ENCODE results near the gene RPGRIP1L.

Gene RPGRIP1L

DNA sequence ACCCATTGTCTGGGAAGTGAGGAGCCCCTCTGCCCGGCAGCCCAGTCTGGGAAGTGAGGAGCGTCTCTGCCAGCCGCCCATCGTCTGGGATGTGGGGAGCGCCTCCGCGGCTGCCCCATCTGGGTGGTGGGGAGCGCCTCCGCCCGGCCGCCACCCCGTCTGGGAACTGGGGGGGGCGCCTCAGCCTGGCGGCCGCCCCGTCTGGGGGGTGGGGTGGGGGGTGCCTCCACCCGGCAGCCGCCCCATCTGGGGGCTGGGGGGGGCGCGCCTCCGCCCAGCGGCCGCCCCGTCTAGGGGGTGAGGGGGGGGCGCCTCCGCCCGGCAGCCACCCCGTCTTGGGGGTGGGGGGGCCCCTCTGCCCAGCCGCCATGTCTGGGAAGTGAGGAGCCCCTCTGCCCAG, 78.4 kb downstream of the RPGRIP1L start:
- no peaks in the 10 kb centered on the region for H3K27me3 Mint-ChIP-seq
- peaks cover 3% of the 10 kb centered on the region for H3K4me1 Mint-ChIP-seq
- DNase-seq (ENCODE audit: low spot score in 2 of 2) (no peak), ATAC-seq (ENCODE audit: low read depth) (no peak)
- H3K36me3 Mint-ChIP-seq = peaks cover 2% of the 10 kb centered on the region
- no peak overlapping the region for H3K27ac Mint-ChIP-seq
- H3K9me3 Mint-ChIP-seq = no peaks in the 10 kb centered on the region
- no peak overlapping the region for H3K4me3 Mint-ChIP-seq

DNA sequence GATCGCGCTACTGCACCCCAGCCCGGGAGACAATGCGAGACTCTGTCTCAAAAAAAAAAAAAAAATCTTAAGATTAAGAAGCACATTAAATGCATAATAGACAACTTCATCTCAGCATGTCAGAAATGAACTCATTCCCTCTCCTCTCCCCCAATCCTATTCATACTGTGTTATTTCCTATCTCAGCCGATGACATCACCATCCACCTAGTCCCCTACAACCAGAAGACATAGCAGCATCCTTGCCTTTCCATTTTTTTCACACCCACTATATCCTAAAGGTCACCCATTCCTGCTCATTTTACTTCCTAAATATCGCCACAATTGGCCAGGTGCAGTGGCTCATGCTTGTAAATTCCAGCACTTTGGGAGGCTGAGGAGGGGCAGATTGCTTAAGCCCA, 81.3 kb downstream of the RPGRIP1L start:
- ATAC-seq (ENCODE audit: low read depth) (no peak), DNase-seq (ENCODE audit: low spot score in 2 of 2) (no peak)
- no peaks in the 10 kb centered on the region for H3K9me3 Mint-ChIP-seq
- no peak overlapping the region for H3K4me3 Mint-ChIP-seq
- no peaks in the 10 kb centered on the region for H3K27me3 Mint-ChIP-seq
- no peak overlapping the region for H3K27ac Mint-ChIP-seq
- no peaks in the 10 kb centered on the region for H3K4me1 Mint-ChIP-seq
- peaks cover 7% of the 10 kb centered on the region for H3K36me3 Mint-ChIP-seq

DNA sequence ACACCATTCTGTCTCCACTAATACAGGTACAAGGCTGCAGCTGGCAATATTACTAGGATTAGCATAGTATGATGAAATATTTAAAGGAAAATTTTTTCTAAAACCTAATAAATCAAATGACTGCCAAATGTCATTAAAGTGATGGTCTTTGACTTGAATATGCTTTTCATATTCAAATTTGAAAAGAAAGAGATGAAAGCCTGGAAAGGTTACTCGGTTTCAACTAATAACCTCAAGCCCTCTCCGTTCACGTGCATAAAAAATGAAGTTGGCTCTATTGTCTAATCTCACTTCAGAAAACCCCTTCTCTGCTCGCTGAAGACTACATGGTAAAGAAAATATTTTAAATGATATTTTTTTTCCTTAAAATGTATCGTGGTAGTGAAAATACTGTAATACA, 83.2 kb downstream of the RPGRIP1L start:
- no peaks in the 10 kb centered on the region for H3K4me1 Mint-ChIP-seq
- H3K27ac Mint-ChIP-seq = no peak overlapping the region
- no peak for ATAC-seq (ENCODE audit: low read depth)
- no peaks in the 10 kb centered on the region for H3K9me3 Mint-ChIP-seq
- no peaks in the 10 kb centered on the region for H3K27me3 Mint-ChIP-seq
- H3K36me3 Mint-ChIP-seq = peaks cover 7% of the 10 kb centered on the region
- H3K4me3 Mint-ChIP-seq = no peak overlapping the region
- no peak for DNase-seq (ENCODE audit: low spot score in 2 of 2)

DNA sequence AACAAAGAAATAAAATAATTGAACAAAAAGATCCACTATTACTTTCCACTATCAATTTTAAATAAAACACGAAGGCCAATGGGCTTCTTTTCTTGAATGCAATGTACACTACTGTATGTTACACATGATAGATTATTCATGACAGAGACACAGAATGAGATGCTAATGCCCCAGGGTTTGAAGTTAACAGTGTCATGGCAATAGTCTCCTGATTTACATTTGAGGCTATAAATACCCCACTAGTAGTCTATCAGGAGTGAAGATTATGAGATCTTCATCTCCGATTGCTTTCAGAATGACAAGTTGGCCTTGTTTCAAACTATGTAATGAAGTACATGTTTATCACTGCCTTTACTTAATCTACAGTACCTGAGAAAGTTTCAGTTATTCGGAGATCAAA, 84.4 kb downstream of the RPGRIP1L start:
- H3K4me1 Mint-ChIP-seq = no peaks in the 10 kb centered on the region
- ATAC-seq (ENCODE audit: low read depth) (no peak), DNase-seq (ENCODE audit: low spot score in 2 of 2) (no peak)
- H3K9me3 Mint-ChIP-seq = no peaks in the 10 kb centered on the region
- H3K4me3 Mint-ChIP-seq = no peak overlapping the region
- H3K27ac Mint-ChIP-seq = no peak overlapping the region
- no peaks in the 10 kb centered on the region for H3K27me3 Mint-ChIP-seq
- peaks cover 7% of the 10 kb centered on the region for H3K36me3 Mint-ChIP-seq

DNA sequence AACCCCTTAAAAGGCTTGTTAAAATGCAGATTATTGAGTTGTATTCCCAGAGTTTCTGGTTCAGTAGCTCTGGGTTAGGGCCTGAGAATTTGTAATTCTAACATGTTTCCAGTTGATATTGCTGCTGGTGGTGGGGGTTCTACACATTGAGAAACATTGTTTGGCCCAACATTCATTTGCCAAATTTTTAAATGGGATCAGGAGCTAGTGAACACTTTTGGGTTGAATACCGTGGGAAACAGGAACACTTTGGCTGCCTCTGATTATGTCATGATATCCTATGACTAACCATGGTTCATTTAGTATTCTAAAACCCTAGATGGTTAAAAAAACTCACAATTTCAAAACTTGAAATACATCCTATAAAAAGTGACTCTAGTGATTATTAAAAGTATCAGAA, 89.3 kb downstream of the RPGRIP1L start:
- Mint-ChIP-seq H3K27me3 (no peaks in the 10 kb centered on the region), H3K36me3 (peaks cover 6% of the 10 kb centered on the region), H3K4me3 (no peak overlapping the region), H3K9me3 (no peaks in the 10 kb centered on the region), H3K27ac (no peak overlapping the region), H3K4me1 (no peaks in the 10 kb centered on the region)
- DNase-seq (ENCODE audit: low spot score in 2 of 2) (no peak), ATAC-seq (ENCODE audit: low read depth) (no peak)

DNA sequence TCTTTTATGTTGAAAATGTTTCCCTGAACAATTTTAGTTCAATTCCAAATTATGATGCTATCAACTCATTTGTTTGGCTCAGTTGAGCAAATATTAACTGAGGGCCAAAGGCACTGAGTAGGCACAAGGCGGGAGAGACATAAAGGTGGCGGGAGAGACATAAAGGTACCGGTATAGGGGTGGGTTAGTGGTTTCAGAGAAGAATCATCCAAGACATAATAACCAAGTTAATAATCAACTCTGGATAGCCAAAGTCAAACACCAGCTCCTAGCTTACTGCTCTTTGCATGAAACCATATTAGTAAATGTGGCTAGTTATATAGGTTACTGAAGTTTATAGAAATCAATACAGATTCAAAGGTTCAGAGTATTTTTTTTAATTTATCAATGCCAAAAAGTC, 91.7 kb downstream of the RPGRIP1L start:
- no peak for DNase-seq (ENCODE audit: low spot score in 2 of 2)
- no peak overlapping the region for H3K4me3 Mint-ChIP-seq
- no peaks in the 10 kb centered on the region for H3K9me3 Mint-ChIP-seq
- no peaks in the 10 kb centered on the region for H3K4me1 Mint-ChIP-seq
- H3K27me3 Mint-ChIP-seq = no peaks in the 10 kb centered on the region
- H3K36me3 Mint-ChIP-seq = peaks cover 2% of the 10 kb centered on the region
- no peak overlapping the region for H3K27ac Mint-ChIP-seq
- ATAC-seq (ENCODE audit: low read depth) = no peak

DNA sequence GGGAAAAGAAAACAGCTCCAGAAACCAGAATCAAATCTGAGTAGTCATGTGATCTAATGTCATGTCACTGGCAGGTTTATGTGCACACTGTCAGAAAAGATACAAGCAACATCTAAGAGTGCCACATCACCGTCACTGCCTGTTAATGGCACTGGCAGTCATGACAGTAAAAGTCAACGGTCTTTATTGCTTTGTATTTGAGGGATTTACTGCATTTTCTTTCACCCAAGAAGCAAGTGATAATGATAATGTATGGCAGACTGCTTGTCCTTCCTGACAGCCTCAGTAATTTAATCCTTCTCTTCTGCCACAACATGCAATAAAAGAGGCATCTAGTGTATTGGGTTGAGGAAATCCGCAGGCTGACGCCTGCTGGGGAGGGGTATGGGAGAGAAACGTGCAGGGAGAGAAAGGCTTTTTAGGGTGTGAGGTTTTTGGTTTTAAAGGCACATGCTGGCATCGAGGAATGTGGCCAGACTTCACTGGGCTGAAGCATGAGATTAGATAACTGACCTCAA, 92.4 kb downstream of the RPGRIP1L start:
- ATAC-seq (ENCODE audit: low read depth) = no peak
- no peaks in the 10 kb centered on the region for H3K27me3 Mint-ChIP-seq
- no peak overlapping the region for H3K27ac Mint-ChIP-seq
- no peaks in the 10 kb centered on the region for H3K9me3 Mint-ChIP-seq
- no peaks in the 10 kb centered on the region for H3K4me1 Mint-ChIP-seq
- no peak overlapping the region for H3K4me3 Mint-ChIP-seq
- DNase-seq (ENCODE audit: low spot score in 2 of 2) = no peak
- H3K36me3 Mint-ChIP-seq = peaks cover 2% of the 10 kb centered on the region

DNA sequence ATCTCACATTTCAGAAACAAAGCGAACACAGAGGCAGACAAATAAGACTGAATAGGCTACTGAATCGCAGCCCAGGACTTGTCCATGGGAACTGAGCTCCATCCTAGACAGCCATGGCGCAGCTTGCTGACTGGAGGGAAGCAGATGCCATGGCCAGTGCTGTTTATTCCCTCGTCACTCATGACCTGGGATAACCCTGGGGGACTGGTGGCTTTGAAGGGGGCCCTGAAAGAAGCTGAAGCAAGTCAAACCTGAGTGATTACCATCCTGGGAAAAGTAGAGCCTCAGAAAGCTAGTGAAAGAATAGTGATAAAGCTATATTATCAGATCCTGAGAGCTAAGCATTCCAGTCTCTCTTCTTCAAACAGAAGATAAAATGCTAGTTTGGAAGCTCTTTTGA, 94.1 kb downstream of the RPGRIP1L start:
- no peak for DNase-seq (ENCODE audit: low spot score in 2 of 2)
- Mint-ChIP-seq H3K4me3 (no peak overlapping the region), H3K9me3 (no peaks in the 10 kb centered on the region), H3K27ac (no peak overlapping the region), H3K27me3 (no peaks in the 10 kb centered on the region), H3K36me3 (peaks cover 2% of the 10 kb centered on the region), H3K4me1 (no peaks in the 10 kb centered on the region)
- no peak for ATAC-seq (ENCODE audit: low read depth)

DNA sequence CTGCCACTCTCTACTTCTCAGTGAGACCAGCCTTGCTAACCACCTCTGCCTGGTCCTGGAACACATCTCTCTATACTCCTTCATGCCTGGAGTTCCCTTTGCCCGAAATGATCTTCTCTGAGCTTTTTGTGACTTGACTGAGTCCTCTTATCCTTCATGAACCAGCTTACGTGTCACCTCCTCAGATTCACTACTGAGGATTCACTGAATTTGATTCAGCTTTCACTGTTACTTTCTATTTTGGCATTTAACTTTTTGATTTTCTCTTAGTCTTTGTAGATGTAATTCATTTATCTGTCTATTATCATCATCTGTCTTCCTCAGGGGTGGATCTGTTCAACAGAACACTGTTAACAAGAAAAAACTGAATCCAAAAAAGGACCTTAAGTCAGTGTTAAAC, 95.6 kb downstream of the RPGRIP1L start:
- no peak for ATAC-seq (ENCODE audit: low read depth)
- Mint-ChIP-seq H3K27me3 (no peaks in the 10 kb centered on the region), H3K36me3 (peaks cover 7% of the 10 kb centered on the region), H3K9me3 (no peaks in the 10 kb centered on the region), H3K4me1 (no peaks in the 10 kb centered on the region), H3K4me3 (no peak overlapping the region), H3K27ac (no peak overlapping the region)
- no peak for DNase-seq (ENCODE audit: low spot score in 2 of 2)

DNA sequence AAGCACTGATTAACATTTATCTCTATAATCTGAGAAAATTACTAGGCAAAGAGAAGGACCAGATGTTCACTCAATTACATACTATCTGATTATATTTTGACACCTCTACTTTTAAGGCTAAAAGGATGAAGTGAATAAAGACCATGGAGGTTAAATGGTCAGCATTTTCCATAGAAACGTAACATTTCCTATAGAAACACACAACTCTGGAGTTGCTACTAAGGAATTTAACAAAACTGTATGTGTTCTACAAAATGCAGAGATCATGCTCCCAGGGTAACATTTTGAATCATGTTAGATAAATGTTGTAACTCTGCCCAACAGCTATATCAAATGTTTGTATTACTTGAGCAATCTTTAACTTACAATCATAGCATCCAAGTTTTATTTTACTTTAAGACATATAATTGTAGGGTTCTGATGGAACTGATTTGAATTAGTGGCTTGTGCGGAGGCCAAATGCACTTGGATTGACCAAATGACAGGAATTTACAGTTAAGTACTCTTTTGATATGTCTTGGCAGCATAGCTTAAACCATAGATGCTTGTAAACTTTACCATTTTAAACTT, 97.7 kb downstream of the RPGRIP1L start:
- Mint-ChIP-seq H3K27ac (no peak overlapping the region), H3K27me3 (no peaks in the 10 kb centered on the region), H3K36me3 (peaks cover 8% of the 10 kb centered on the region), H3K4me3 (no peak overlapping the region), H3K4me1 (no peaks in the 10 kb centered on the region), H3K9me3 (no peaks in the 10 kb centered on the region)
- DNase-seq (ENCODE audit: low spot score in 2 of 2) = no peak
- no peak for ATAC-seq (ENCODE audit: low read depth)

DNA sequence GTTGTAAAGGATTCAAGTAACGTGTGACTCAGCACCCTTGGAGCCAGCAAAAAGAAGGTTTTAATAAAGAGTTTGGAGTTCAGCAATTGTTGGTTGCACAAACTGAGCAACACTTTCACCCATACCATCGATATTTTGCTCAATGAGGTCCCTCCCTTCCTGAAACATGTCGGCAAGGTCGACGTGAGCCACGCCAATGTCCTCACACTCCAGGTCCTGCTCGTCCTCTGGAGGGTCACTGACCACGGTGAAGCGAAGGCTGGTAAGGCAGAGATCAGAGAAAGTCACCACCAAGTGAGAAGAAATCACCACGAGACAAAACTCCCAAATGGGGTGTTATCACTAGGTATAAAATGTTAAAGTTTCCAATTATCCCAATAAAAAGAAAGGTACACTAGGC, 98.3 kb downstream of the RPGRIP1L start:
- ATAC-seq (ENCODE audit: low read depth) (no peak), DNase-seq (ENCODE audit: low spot score in 2 of 2) (no peak)
- no peaks in the 10 kb centered on the region for H3K9me3 Mint-ChIP-seq
- no peak overlapping the region for H3K4me3 Mint-ChIP-seq
- peaks cover 8% of the 10 kb centered on the region for H3K36me3 Mint-ChIP-seq
- H3K4me1 Mint-ChIP-seq = no peaks in the 10 kb centered on the region
- H3K27ac Mint-ChIP-seq = no peak overlapping the region
- H3K27me3 Mint-ChIP-seq = no peaks in the 10 kb centered on the region

DNA sequence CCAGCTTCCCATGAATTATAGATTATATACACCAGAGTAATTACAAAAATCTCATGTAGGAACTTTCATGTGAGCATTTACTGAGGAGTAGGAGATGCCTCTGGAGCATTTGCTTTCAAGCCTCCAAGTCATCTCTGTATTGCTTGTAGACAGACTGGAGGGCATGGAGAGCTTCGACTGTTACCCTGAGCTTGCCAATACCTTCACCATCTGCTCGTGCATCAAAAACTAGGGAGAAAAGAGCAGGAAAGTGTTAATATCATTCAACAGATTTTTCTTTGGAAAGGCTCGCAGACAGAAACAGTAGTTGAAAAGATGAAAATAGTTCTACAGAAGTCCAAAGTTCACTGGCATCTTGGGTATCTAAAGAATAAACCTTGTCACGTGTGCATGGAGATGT, 101.7 kb downstream of the RPGRIP1L start:
- no peaks in the 10 kb centered on the region for H3K9me3 Mint-ChIP-seq
- no peak overlapping the region for H3K4me3 Mint-ChIP-seq
- peaks cover 9% of the 10 kb centered on the region for H3K36me3 Mint-ChIP-seq
- H3K4me1 Mint-ChIP-seq = no peaks in the 10 kb centered on the region
- H3K27me3 Mint-ChIP-seq = no peaks in the 10 kb centered on the region
- ATAC-seq (ENCODE audit: low read depth) (no peak), DNase-seq (ENCODE audit: low spot score in 2 of 2) (no peak)
- H3K27ac Mint-ChIP-seq = no peak overlapping the region

DNA sequence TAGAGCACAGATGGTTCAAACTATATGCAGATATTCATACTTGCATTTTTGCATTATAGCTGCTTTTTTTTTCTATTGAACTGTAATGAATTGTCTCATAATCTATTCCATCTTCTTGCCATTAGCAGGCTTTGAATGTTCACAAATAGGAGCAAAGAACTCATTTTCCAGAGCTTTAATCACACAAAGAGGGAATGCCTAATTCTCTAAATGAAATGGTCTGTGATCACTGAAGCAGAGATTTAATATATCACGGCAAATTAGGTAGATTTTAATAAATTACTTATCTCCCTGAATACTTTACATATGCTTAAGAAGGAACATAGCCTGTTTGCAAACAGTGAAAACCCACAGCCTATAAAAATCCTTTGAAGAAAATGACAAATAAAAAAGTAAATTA, 103.0 kb downstream of the RPGRIP1L start:
- ATAC-seq (ENCODE audit: low read depth) = no peak
- Mint-ChIP-seq H3K9me3 (peaks cover 5% of the 10 kb centered on the region), H3K27me3 (no peaks in the 10 kb centered on the region), H3K4me1 (no peaks in the 10 kb centered on the region), H3K4me3 (no peak overlapping the region), H3K36me3 (peaks cover 16% of the 10 kb centered on the region), H3K27ac (no peak overlapping the region)
- no peak for DNase-seq (ENCODE audit: low spot score in 2 of 2)

DNA sequence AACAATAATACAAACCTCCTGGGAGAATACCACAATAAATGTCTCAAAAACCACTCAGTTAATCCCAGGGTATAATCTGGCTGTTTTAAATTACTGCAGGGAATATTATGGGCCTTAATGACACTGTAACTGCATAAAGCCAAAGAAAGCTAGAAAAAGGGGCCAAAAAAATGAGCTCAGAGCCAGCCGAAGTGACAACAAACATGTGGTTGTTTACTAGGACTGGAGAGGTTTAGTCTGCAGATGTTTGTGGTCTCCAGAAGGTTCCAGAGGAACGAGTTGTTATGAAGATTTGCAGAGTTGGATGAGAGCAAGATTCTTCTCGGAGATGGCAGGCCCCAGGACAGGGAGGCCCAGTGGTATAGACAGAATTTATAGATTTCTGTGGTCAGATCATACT, 103.5 kb downstream of the RPGRIP1L start:
- ATAC-seq (ENCODE audit: low read depth) = no peak
- H3K36me3 Mint-ChIP-seq = peaks cover 16% of the 10 kb centered on the region
- peaks cover under 1% of the 10 kb centered on the region for H3K27me3 Mint-ChIP-seq
- no peak overlapping the region for H3K4me3 Mint-ChIP-seq
- H3K4me1 Mint-ChIP-seq = no peaks in the 10 kb centered on the region
- peaks cover 7% of the 10 kb centered on the region for H3K9me3 Mint-ChIP-seq
- DNase-seq (ENCODE audit: low spot score in 2 of 2) = no peak
- H3K27ac Mint-ChIP-seq = no peak overlapping the region

DNA sequence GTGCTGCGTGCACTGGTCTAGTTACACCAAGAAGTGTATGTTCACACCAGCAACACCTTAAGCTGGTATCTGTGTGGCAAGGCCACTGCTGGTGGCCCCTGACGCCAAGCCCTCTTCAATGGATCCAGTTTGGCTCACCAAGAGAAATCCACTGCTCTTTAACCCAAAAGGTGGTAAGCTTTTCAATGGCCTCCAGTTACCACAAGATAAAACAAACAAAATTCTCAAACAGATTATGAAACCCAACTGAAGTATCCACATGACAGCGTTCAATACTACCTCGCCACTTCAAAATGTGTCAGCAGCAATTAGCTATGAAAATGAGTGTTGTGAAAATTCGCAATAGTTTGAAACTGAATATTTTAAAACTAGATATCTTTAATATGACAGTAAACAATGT, 104.1 kb downstream of the RPGRIP1L start:
- no peak for ATAC-seq (ENCODE audit: low read depth)

More for the DNA sequence above, 104.1 kb downstream of the RPGRIP1L start:
- H3K36me3 Mint-ChIP-seq = peaks cover 16% of the 10 kb centered on the region
- peaks cover 2% of the 10 kb centered on the region for H3K27me3 Mint-ChIP-seq
- no peaks in the 10 kb centered on the region for H3K4me1 Mint-ChIP-seq
- peaks cover 8% of the 10 kb centered on the region for H3K9me3 Mint-ChIP-seq
- no peak overlapping the region for H3K4me3 Mint-ChIP-seq
- DNase-seq (ENCODE audit: low spot score in 2 of 2) = no peak
- no peak overlapping the region for H3K27ac Mint-ChIP-seq
